Activated CD4-positive, alpha-beta T cell treated with anti-CD3 and anti-CD28 coated beads, Interleukin-2, amount 10 ng/mL, durations not matched to agents 24 days and 14 days (primary cell): ENCODE measurements around the gene CDK16. TPM values are rescaled to one million over a fixed set of nuclear protein-coding genes. Genes with fewer than 3 reads are reported as not detected.

Experiments
- DNase-seq: peaks from one replicate; pipeline ENCODE4 v3.0.0; 2022
- H3K27ac Mint-ChIP-seq: one replicate; pipeline ENCODE4 v1.8.0; 2022; ENCODE audit warnings: mild to moderate bottlenecking, mixed read lengths
- H3K27me3 Mint-ChIP-seq: one replicate; pipeline ENCODE4 v1.8.0; 2022; ENCODE audit warnings: mixed read lengths
- H3K36me3 Mint-ChIP-seq: one replicate; pipeline ENCODE4 v1.8.0; 2022; ENCODE audit warnings: low read depth, mild to moderate bottlenecking, mixed read lengths
- H3K4me1 Mint-ChIP-seq: one replicate; pipeline ENCODE4 v1.8.0; 2021; ENCODE audit warnings: mixed read lengths
- H3K4me3 Mint-ChIP-seq: one replicate; pipeline ENCODE4 v1.8.0; 2022; ENCODE audit warnings: mild to moderate bottlenecking, moderate library complexity, mixed read lengths
- H3K9me3 Mint-ChIP-seq: one replicate; pipeline ENCODE4 v1.8.0; 2021; ENCODE audit warnings: mixed read lengths
- intact Hi-C: fragments of 100-400 bp; cut with micrococcal nuclease; formaldehyde crosslinking; loops from one replicate; pipeline ENCODE4 v1.15.1; 2023
- total RNA-seq: library from RNA; stranded (reverse); gene quantifications from 2 replicates; pipeline ENCODE4 v1.2.3, GENCODE V29; 2022

CDK16 gene
- total RNA-seq, 1 donor from 2014 or later, result 70.2 TPM

GRCh38 chrX:47218920-47219815 is 687 bp downstream of the CDK16 start:
- H3K4me1 Mint-ChIP-seq, result peaks cover 36% of the 10 kb centered on the region
- peaks cover 49% of the 10 kb centered on the region for H3K36me3 Mint-ChIP-seq
- peak overlapping the region; percentile 92 for H3K4me3 Mint-ChIP-seq
- H3K27me3 Mint-ChIP-seq, result no peaks in the 10 kb centered on the region
- peak; percentile 87 for DNase-seq
- intact Hi-C loops, result loop anchor here (1.0 to 5.0 kb wide), 5 partner anchors 14 to 1698 kb away; partner anchors contain the start of genes ELK1, PIM2, RBM10 and USP11
- H3K27ac Mint-ChIP-seq, result peak overlapping the region; percentile 92
- no peaks in the 10 kb centered on the region for H3K9me3 Mint-ChIP-seq

GRCh38 chrX:47221756-47222155 is 3.3 kb downstream of the CDK16 start:
- DNase-seq, result no peak
- intact Hi-C loops, result no loop called here
- Mint-ChIP-seq H3K4me3 (no peak overlapping the region), H3K27ac (peak overlapping the region; percentile 62), H3K27me3 (no peaks in the 10 kb centered on the region), H3K36me3 (peaks cover 42% of the 10 kb centered on the region), H3K4me1 (peaks cover 30% of the 10 kb centered on the region), H3K9me3 (no peaks in the 10 kb centered on the region)

GRCh38 chrX:47222751-47223350 is 4.4 kb downstream of the CDK16 start:
- Mint-ChIP-seq H3K36me3 (peaks cover 39% of the 10 kb centered on the region), H3K4me3 (no peak overlapping the region), H3K9me3 (no peaks in the 10 kb centered on the region), H3K27ac (no peak overlapping the region), H3K4me1 (peaks cover 21% of the 10 kb centered on the region), H3K27me3 (no peaks in the 10 kb centered on the region)
- no peak for DNase-seq
- intact Hi-C loops, result no loop called here

- Mint-ChIP-seq H3K4me1 (peaks cover 21% of the 10 kb centered on the region), H3K36me3 (peaks cover 44% of the 10 kb centered on the region), H3K4me3 (no peak overlapping the region), H3K27ac (no peak overlapping the region), H3K27me3 (no peaks in the 10 kb centered on the region), H3K9me3 (no peaks in the 10 kb centered on the region)
- intact Hi-C loops, result no loop called here
- DNase-seq, result no peak
Measured at GRCh38 chrX:47223476-47224250, 5.2 kb downstream of the CDK16 start.

GRCh38 chrX:47224266-47224895 is 5.9 kb downstream of the CDK16 start:
- Mint-ChIP-seq H3K4me3 (no peak overlapping the region), H3K36me3 (peaks cover 43% of the 10 kb centered on the region), H3K27me3 (no peaks in the 10 kb centered on the region), H3K9me3 (no peaks in the 10 kb centered on the region), H3K4me1 (peaks cover 19% of the 10 kb centered on the region), H3K27ac (no peak overlapping the region)
- DNase-seq, result no peak
- intact Hi-C loops, result no loop called here

GRCh38 chrX:47224896-47225290 is 6.4 kb downstream of the CDK16 start:
- peaks cover 15% of the 10 kb centered on the region for H3K4me1 Mint-ChIP-seq
- no peak for DNase-seq
- intact Hi-C loops, result no loop called here
- H3K36me3 Mint-ChIP-seq, result peaks cover 43% of the 10 kb centered on the region
- no peak overlapping the region for H3K4me3 Mint-ChIP-seq
- no peaks in the 10 kb centered on the region for H3K27me3 Mint-ChIP-seq
- no peak overlapping the region for H3K27ac Mint-ChIP-seq
- peaks cover under 1% of the 10 kb centered on the region for H3K9me3 Mint-ChIP-seq

- intact Hi-C loops, result no loop called here
- H3K4me1 Mint-ChIP-seq, result peaks cover 6% of the 10 kb centered on the region
- peaks cover 45% of the 10 kb centered on the region for H3K36me3 Mint-ChIP-seq
- H3K27me3 Mint-ChIP-seq, result no peaks in the 10 kb centered on the region
- no peak overlapping the region for H3K4me3 Mint-ChIP-seq
- peaks cover 4% of the 10 kb centered on the region for H3K9me3 Mint-ChIP-seq
- DNase-seq, result no peak
- no peak overlapping the region for H3K27ac Mint-ChIP-seq
Measured at GRCh38 chrX:47226071-47226470, 7.6 kb downstream of the CDK16 start.

GRCh38 chrX:47226531-47227333 is 8.3 kb downstream of the CDK16 start:
- Mint-ChIP-seq H3K27me3 (no peaks in the 10 kb centered on the region), H3K36me3 (peaks cover 45% of the 10 kb centered on the region), H3K27ac (no peak overlapping the region), H3K9me3 (peaks cover 4% of the 10 kb centered on the region), H3K4me1 (peaks cover 6% of the 10 kb centered on the region), H3K4me3 (no peak overlapping the region)
- DNase-seq, result no peak
- intact Hi-C loops, result no loop called here

- intact Hi-C loops, result no loop called here
- Mint-ChIP-seq H3K36me3 (peaks cover 42% of the 10 kb centered on the region), H3K27ac (no peak overlapping the region), H3K4me3 (no peak overlapping the region), H3K4me1 (peaks cover 5% of the 10 kb centered on the region), H3K27me3 (no peaks in the 10 kb centered on the region), H3K9me3 (peaks cover 4% of the 10 kb centered on the region)
- DNase-seq, result no peak
Measured at GRCh38 chrX:47227334-47227583, 8.8 kb downstream of the CDK16 start.

- H3K9me3 Mint-ChIP-seq, result peaks cover 4% of the 10 kb centered on the region
- peaks cover 9% of the 10 kb centered on the region for H3K4me1 Mint-ChIP-seq
- peaks cover 3% of the 10 kb centered on the region for H3K27me3 Mint-ChIP-seq
- H3K4me3 Mint-ChIP-seq, result no peak overlapping the region
- H3K36me3 Mint-ChIP-seq, result peaks cover 37% of the 10 kb centered on the region
- H3K27ac Mint-ChIP-seq, result no peak overlapping the region
- DNase-seq, result no peak
- intact Hi-C loops, result no loop called here
Measured at GRCh38 chrX:47228550-47229270, 10.2 kb downstream of the CDK16 start.

- no peak for DNase-seq
- intact Hi-C loops, result no loop called here
- H3K36me3 Mint-ChIP-seq, result peaks cover 33% of the 10 kb centered on the region
- H3K4me1 Mint-ChIP-seq, result peaks cover 9% of the 10 kb centered on the region
- H3K9me3 Mint-ChIP-seq, result peaks cover 4% of the 10 kb centered on the region
- H3K4me3 Mint-ChIP-seq, result no peak overlapping the region
- H3K27ac Mint-ChIP-seq, result no peak overlapping the region
- peaks cover 3% of the 10 kb centered on the region for H3K27me3 Mint-ChIP-seq
Measured at GRCh38 chrX:47229427-47229826, 10.9 kb downstream of the CDK16 start.

GRCh38 chrX:47230136-47230868 is 11.8 kb downstream of the CDK16 start:
- no peak for DNase-seq
- Mint-ChIP-seq H3K36me3 (peaks cover 29% of the 10 kb centered on the region), H3K4me1 (peaks cover 10% of the 10 kb centered on the region), H3K27ac (peak overlapping the region; percentile 79), H3K27me3 (peaks cover 3% of the 10 kb centered on the region), H3K9me3 (peaks cover 4% of the 10 kb centered on the region), H3K4me3 (no peak overlapping the region)
- intact Hi-C loops, result loop anchor here (5.0 kb wide), 1 partner anchor 37 kb away; no protein-coding TSS in a partner anchor
